ENCODE results near the gene HDGFL2.
A peak's percentile ranks its signal among the peaks of the same experiment; 100 is the strongest.

Gene HDGFL2

DNA sequence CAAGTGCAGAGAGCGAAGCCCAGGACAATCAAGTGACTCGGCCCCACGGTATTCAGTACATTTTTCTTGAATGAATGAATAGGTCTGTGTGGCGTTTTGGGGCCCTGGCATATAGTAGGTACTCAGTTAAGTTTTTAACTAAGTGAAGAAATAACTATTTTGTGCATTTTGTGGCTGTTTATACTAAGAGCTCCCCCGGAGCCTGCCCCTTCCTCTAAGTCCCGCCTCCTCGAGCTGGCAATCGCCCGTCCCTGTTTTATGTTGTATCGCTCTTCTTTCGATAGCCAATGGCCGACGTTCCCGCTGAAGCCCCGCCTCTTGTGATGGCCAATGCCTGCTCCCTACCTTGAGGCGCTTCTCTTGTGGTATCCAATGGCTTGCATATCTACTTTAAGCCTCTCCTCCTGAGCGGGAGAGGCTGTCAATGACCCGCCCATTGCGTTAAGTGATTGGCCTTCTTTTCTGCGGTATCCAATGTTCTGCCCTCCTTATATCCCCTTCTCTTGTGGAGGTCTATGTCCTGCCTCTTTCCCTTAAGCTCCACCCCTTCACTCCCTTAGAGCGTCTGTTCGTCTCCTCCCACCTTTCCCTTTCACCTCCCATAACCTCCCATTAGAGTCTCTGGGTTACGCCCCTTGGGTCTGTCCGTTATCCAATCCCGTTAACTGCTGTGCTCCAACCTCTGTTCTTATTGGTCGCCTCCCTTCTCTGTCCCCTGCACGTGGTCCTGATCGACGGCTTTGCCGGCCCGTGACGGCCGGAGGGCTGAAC is 509 bp upstream of the HDGFL2 start:
- H3K36me3 ChIP-seq (ENCODE audit: control insufficient read depth, insufficient read depth, low read length), result no peaks in the 10 kb centered on the region
- peak overlapping the region; percentile 93 for H3K27ac ChIP-seq
- peak overlapping the region; percentile 83 for H3K4me3 ChIP-seq (ENCODE audit: low read depth, low read length)
- peaks cover 4% of the 10 kb centered on the region for H3K4me1 ChIP-seq
- no peaks in the 10 kb centered on the region for H3K9me3 ChIP-seq (ENCODE audit: control insufficient read depth, low read length)
- peak overlapping the region; percentile 17 for H3K9ac ChIP-seq
- H3K27me3 ChIP-seq (ENCODE audit: control insufficient read depth, insufficient read depth, low read length), result no peaks in the 10 kb centered on the region
- H3K79me2 ChIP-seq, result peaks cover 15% of the 10 kb centered on the region
- TF ChIP-seq, protein P1, sequence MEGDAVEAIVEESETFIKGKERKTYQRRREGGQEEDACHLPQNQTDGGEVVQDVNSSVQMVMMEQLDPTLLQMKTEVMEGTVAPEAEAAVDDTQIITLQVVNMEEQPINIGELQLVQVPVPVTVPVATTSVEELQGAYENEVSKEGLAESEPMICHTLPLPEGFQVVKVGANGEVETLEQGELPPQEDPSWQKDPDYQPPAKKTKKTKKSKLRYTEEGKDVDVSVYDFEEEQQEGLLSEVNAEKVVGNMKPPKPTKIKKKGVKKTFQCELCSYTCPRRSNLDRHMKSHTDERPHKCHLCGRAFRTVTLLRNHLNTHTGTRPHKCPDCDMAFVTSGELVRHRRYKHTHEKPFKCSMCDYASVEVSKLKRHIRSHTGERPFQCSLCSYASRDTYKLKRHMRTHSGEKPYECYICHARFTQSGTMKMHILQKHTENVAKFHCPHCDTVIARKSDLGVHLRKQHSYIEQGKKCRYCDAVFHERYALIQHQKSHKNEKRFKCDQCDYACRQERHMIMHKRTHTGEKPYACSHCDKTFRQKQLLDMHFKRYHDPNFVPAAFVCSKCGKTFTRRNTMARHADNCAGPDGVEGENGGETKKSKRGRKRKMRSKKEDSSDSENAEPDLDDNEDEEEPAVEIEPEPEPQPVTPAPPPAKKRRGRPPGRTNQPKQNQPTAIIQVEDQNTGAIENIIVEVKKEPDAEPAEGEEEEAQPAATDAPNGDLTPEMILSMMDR (IDR thresholded peaks at IDR 0.05), result no peak
- H2AFZ ChIP-seq, result peak overlapping the region; percentile 100
- peak overlapping the region; percentile 90 for H3K4me2 ChIP-seq (ENCODE audit: low read length)

DNA sequence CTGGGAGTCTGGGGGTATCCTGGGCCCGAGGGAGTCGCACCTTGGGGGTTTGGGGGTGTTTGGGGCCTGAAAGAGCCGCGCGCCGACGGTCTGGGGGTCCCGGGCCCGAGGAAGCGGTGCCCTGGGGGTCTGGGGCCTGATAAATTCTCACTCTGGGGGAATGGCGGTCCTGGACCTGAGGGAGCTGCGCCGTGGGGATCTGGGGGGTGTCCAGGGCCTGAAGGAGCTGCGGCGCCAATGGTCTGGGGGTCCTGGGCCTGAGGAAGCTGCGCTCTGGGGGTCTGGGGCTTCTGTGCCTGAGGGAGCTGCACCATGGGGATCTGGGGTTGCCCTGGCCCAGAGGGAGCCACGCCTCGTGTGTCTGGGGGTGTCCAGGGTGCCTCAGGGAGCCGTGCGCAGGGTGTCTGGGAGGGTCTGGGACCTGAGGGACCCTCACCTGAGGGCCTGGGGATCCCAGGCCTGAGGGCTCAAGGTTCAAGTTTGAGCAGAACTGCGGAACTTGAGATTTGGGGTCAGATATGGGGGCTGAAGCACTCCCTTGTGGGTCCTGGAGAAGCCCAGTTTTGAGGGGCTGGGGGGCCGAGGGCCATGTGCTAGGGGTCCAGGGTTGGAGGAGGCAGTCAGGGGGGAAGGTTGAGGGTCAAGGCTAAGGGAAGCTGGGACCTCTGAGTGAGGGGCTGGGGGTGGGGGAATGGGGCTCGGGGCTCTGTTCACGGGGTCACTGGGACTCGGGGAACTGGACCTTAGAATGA is 1.1 kb downstream of the HDGFL2 start:
- no peak overlapping the region for H2AFZ ChIP-seq
- H3K9me3 ChIP-seq (ENCODE audit: control insufficient read depth, low read length), result no peaks in the 10 kb centered on the region
- H3K79me2 ChIP-seq, result peaks cover 18% of the 10 kb centered on the region
- H3K4me3 ChIP-seq (ENCODE audit: low read depth, low read length), result peak overlapping the region; percentile 69
- H3K9ac ChIP-seq, result peak overlapping the region; percentile 75
- TF ChIP-seq, protein P1 (IDR thresholded peaks at IDR 0.05), result no peak
- peaks cover 4% of the 10 kb centered on the region for H3K4me1 ChIP-seq
- no peaks in the 10 kb centered on the region for H3K27me3 ChIP-seq (ENCODE audit: control insufficient read depth, insufficient read depth, low read length)
- H3K4me2 ChIP-seq (ENCODE audit: low read length), result peak overlapping the region; percentile 88
- no peak overlapping the region for H3K27ac ChIP-seq
- no peaks in the 10 kb centered on the region for H3K36me3 ChIP-seq (ENCODE audit: control insufficient read depth, insufficient read depth, low read length)

DNA sequence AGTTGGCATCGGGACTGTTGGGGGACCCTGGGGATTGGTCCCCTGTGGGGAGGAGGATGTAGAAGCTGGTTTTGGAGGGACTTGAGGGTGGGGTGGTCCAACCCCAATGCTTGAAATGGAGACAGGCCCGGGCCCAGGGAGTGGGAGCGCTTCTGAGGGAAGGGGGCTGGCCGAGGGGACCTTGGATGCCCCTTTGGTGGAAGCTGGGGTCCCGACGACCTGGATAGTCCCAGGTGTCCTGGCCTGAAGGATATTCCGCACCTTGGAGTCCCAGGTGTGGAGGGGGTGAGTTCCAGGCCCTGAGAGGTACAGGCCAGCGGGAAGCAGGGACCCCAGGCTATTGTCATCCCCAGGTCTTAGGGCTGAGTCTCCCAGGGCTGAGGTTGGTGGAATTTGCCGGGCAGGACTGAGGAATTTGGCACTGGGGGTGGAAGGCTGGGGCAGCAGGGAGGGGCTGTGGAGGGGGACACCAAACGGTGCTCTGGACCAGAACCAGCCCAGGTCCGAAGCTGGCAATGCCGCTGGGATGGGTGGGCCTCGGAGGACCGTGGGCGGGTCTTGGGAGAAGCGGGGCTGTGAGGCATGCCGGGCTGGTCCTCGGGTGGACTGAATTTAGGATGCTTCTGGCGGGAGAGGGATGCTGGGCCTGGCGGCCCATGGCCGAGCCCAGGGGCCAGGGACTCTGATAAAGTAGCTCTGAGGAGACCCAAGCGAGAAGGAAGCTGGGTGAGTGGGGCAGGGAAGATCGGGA is 1.8 kb downstream of the HDGFL2 start:
- peaks cover 4% of the 10 kb centered on the region for H3K4me1 ChIP-seq
- H3K4me2 ChIP-seq (ENCODE audit: low read length), result peak overlapping the region; percentile 21
- H3K27me3 ChIP-seq (ENCODE audit: control insufficient read depth, insufficient read depth, low read length), result no peaks in the 10 kb centered on the region
- H3K4me3 ChIP-seq (ENCODE audit: low read depth, low read length), result peak overlapping the region; percentile 1
- no peaks in the 10 kb centered on the region for H3K36me3 ChIP-seq (ENCODE audit: control insufficient read depth, insufficient read depth, low read length)
- H3K9me3 ChIP-seq (ENCODE audit: control insufficient read depth, low read length), result no peaks in the 10 kb centered on the region
- TF ChIP-seq, protein P1 (IDR thresholded peaks at IDR 0.05), result no peak
- H3K79me2 ChIP-seq, result peaks cover 20% of the 10 kb centered on the region
- no peak overlapping the region for H2AFZ ChIP-seq
- H3K9ac ChIP-seq, result no peak overlapping the region
- no peak overlapping the region for H3K27ac ChIP-seq

DNA sequence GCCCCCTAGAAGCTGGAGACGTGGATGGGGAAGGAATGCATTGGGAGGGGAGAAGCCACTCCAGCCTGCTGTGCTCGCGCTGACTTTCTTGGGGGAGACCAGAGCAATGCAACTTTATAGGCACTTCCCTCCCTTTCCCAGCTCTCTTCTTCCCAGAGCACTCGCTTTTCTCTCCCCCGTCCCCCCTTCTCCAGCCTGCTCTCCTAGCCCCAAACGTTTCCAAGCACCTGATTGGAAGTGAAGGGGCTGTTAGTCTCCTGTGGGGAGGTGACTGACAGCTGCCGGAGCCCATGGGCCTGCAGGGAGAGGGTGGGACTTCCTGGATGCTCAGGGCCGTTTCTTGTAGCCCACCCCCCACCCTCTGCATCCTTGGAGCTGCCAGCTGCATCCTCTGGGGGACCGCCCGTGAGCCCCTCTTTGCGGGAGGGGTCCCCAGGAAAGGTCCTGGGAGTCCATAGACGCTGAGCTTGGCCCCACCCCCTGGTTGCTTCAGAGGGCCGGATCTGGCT is 2.5 kb downstream of the HDGFL2 start:
- no peak overlapping the region for H3K27ac ChIP-seq
- no peak overlapping the region for H3K9ac ChIP-seq

More for the DNA sequence above, 2.5 kb downstream of the HDGFL2 start:
- H3K9me3 ChIP-seq (ENCODE audit: control insufficient read depth, low read length), result no peaks in the 10 kb centered on the region
- H3K79me2 ChIP-seq, result peaks cover 20% of the 10 kb centered on the region
- H3K4me1 ChIP-seq, result peaks cover 4% of the 10 kb centered on the region
- H3K27me3 ChIP-seq (ENCODE audit: control insufficient read depth, insufficient read depth, low read length), result no peaks in the 10 kb centered on the region
- TF ChIP-seq, protein P1 (IDR thresholded peaks at IDR 0.05), result no peak
- H3K4me3 ChIP-seq (ENCODE audit: low read depth, low read length), result peak overlapping the region; percentile 1
- H3K36me3 ChIP-seq (ENCODE audit: control insufficient read depth, insufficient read depth, low read length), result no peaks in the 10 kb centered on the region
- no peak overlapping the region for H3K4me2 ChIP-seq (ENCODE audit: low read length)
- no peak overlapping the region for H2AFZ ChIP-seq

Measured in parathyroid adenoma (tissue), 2 donors.